Measurements from ENCODE around the gene MAG. TPM values are rescaled to one million over a fixed set of nuclear protein-coding genes. Genes with fewer than 3 reads are reported as not detected.

MAG gene
- total and polyA plus RNA-seq, 9 of the 15 experiments (the other 6 are each of a cell fraction or from before 2014, with no cell fraction given): 0.11 to 10.0 (median 1.6) TPM

- no peak for TF ChIP-seq MYC (IDR thresholded peaks at IDR 0.05; ENCODE audit: low read depth, low read length)
- TF ChIP-seq MYC (CRISPR knock-in tag; IDR thresholded peaks at IDR 0.05; ENCODE audit: borderline replicate concordance, low read depth): no peak
- no peak for TF ChIP-seq PREB (CRISPR knock-in tag; IDR thresholded peaks at IDR 0.05)
- TF ChIP-seq E4F1 (CRISPR knock-in tag; IDR thresholded peaks at IDR 0.05; ENCODE audit: borderline replicate concordance): no peak
- no peak for TF ChIP-seq XRCC4 (IDR thresholded peaks at IDR 0.05; ENCODE audit: extremely low read depth, insufficient read depth, insufficient read length)
- peak; percentile 52; the same call in 1 of the 2 replicates for TF ChIP-seq L3MBTL2 (IDR thresholded peaks at IDR 0.05)
- TF ChIP-seq EP400 (IDR thresholded peaks at IDR 0.05): no peak
- TF ChIP-seq DLX4 (CRISPR knock-in tag; IDR thresholded peaks at IDR 0.05): no peak
- TF ChIP-seq SRSF3 (IDR thresholded peaks at IDR 0.05; ENCODE audit: insufficient read depth, low read length): no peak
- no peak for TF ChIP-seq ZNF75A (CRISPR knock-in tag; IDR thresholded peaks at IDR 0.05)
- TF ChIP-seq ZNF740 (CRISPR knock-in tag; IDR thresholded peaks at IDR 0.05): no peak
- TF ChIP-seq ZNF740 (tag; IDR thresholded peaks at IDR 0.05): no peak
- TF ChIP-seq E2F5 (CRISPR knock-in tag; IDR thresholded peaks at IDR 0.05): no peak
- no peak for TF ChIP-seq EZH2 (IDR thresholded peaks at IDR 0.05; ENCODE audit: borderline replicate concordance, low read depth, low read length)
- no peak for TF ChIP-seq CBX2 (IDR thresholded peaks at IDR 0.05; ENCODE audit: insufficient read depth, low read length, poor library complexity, severe bottlenecking)
- no peak for TF ChIP-seq NKRF (IDR thresholded peaks at IDR 0.05; ENCODE audit: borderline replicate concordance)
- TF ChIP-seq FOXP1 (CRISPR knock-in tag; IDR thresholded peaks at IDR 0.05): no peak
- no peak for TF ChIP-seq NFIC (IDR thresholded peaks at IDR 0.05)
- TF ChIP-seq GABPB1 (CRISPR knock-in tag; IDR thresholded peaks at IDR 0.05): no peak
Observed at GRCh38 chr19:35317464-35318043, 25.6 kb downstream of the MAG start (continued).

Measured in K562 (cell line).